ENCODE results near the gene PRG2.
"Not testable (repeated sequence)": the region's sequence is repeated elsewhere in the genome, so short reads cannot be mapped to it uniquely, and the experiment has no call there.

PRG2 gene

GRCh38 chr11:57418131-57418530 lies 27.7 kb upstream of the PRG2 start:
- no peak for DNase-seq

DNA sequence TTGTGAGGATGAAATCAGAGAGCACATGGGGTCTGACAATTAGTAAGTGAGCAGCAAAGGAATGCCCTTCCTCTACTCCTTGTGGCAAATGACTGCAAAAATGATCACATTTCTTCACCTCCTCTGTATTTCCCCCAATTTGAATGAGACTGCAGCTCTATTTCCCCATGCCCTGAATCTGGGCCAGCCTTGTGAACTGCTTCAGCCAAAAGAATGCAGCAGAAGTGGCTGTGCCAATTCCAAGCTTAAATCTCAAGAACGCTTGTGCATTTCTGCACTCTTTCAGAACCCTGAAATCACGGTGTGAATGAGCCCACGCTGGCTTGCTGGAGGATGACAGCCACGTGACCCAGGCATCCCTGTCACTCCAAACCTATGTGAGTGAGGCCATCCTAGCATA lies 26.6 kb upstream of the PRG2 start:
- no peak for DNase-seq

DNA sequence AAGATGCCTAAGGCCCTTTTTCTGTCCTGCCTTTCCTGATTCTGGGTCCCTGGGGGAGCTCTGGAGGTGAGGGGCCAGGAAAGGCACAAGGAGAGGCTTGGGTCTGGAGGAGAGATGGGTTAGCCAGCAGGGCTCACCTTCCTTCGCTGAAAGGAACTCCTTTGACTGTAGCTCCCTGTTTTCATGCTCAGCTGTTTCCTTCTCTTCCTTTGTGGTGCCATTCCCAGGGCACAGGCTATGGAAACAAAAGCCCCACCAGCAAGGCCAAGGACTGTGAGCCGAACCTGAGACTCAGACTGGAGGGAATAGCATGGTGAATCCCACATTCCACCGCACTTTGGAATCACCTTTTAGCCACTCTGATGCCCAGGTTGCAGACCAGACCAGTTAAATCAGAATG lies 26.0 kb upstream of the PRG2 start:
- DNase-seq = no peak

DNA sequence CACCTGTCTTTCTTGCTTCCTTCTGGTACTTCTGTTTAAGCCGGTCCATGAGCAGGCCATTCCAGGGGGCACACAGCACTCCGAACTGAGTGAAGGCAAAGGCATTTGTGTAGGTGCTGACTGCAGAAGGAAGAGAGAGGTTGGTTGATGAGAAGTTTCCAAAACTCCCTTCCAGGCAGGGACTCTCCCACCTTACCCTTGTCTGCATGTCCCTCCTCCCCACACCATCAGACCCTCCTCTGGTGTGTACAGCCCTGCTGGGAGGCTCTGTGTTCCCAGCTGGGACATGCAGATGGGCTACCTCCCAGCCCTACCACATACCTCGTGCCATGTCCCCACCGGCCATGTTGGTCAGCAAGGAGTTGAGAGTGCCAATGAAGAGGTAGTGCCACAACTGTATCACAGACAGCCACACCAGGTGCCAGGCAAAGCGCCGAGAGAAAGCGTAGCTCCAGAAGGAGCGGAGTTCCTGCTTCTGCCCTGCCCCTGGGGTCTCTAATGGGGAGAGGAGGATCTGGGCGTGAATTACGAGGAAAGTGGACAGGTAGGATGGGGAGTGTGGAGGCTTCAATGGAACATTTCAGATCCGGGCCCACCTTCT lies 24.3 kb upstream of the PRG2 start:
- no peak for DNase-seq

GRCh38 chr11:57413681-57414080 lies 23.2 kb upstream of the PRG2 start:
- no peak for DNase-seq

- DNase-seq = no peak
These were observed 19.8 kb upstream of the PRG2 start for GRCh38 chr11:57410287-57410686.

DNA sequence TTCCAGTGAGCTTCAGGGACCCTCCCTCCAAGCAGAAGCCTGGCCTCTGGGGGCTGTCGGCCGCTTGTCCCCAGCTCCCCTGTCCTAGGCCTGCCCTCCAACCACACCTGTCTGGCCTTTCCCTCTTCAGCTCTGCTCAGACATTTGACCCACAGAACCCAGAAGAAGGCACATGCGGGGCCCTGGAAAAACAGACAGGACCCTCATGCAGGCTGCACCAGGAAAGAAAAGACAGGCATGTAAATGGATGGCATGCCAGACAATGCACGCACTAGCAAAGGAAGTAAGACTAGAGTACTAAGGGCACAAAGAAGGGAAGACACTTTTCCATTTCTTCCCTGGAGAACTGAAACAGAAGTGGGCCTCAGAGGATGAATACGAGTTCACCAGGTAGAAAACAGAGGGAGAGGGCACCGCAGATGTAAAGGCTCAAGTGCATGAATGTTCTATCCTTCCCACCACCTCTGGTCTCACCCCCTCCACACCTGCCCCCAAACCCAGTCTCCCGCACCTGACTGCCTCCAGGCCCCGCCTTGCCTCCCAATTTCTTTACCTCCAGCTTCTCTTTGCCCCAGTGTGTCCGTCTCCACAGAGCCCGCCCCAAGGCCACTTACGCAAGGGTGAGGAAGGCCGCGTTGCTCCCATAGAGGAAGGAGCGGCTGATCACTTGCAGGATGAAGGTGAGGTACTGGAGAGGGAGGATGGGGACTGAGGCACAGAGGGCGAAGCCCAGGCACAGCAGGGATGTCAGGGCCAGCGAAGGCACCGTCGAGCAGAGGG lies 19.1 kb upstream of the PRG2 start:
- DNase-seq = no peak

GRCh38 chr11:57408771-57409170 lies 18.3 kb upstream of the PRG2 start:
- no peak for DNase-seq

GRCh38 chr11:57407941-57408475 lies 17.6 kb upstream of the PRG2 start:
- DNase-seq = no peak

DNA sequence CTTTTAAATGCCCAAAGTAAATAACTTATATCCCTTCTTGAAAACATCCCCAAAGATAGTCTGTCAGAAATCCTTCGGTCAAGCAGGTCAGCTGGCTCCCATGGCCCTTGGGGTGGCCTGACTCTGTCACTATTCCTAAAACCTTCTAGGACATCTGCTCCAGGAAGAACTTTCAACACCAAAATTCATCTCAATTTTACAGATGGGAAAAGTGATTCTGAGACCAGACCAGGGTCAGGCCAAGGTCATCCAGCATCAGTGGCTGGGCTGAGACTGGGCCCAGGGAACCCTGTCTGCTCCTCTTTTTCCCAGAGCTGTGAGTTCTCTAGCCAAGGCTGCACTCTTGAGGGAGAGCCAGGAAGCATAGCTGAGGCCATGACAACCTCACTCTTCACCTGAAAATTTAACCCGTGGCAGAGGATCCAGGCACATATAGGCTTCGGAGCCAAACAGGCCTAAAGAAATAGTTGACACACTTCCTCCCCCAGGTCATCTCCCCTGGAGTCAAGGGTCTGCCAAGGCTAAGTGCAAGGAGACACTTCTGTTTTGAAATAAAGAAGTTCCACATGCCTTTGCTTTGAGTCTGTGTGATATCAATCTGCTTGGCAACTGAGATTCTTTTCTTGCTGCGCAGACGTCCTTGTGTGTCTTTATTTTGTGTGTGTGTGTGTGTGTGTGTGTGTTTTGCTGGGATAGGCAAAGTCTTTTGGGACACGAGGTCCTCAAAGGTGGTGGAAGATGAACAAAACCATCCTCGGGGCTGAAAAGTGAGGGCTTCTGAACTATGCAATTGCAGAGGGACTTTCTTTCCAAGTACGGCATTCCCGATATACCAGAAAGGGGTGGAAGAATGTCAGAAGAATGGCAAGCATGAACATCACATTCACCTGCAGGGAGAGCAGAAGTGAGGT lies 16.8 kb upstream of the PRG2 start:
- no peak for DNase-seq

DNA sequence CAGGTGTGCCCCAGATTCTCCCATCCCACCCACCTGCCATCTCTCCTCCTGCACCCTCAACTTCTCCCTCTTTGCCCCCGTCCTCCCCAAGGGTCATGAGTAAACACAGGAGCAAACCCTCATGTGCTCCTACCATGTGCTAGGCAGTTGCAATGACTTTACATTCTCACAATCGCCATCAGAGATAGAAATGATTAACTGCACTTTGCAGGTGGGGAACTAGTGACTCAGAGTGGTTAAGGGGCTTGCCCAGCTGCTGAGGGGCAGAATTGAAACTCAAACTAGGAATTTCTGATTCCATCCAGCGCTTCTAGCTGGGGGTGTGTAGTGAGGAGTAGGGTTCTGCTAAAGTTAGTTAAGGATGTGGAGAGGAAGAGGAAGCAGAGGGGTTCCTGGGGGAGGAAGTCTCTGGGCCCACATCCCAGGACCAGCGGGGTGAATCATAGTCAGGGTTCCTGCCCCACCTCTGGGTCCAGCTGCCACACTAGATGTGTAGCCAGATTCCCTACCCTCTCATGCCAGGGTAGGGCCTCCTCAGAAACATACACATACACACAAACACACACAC lies 16.0 kb upstream of the PRG2 start:
- no peak for DNase-seq

DNA sequence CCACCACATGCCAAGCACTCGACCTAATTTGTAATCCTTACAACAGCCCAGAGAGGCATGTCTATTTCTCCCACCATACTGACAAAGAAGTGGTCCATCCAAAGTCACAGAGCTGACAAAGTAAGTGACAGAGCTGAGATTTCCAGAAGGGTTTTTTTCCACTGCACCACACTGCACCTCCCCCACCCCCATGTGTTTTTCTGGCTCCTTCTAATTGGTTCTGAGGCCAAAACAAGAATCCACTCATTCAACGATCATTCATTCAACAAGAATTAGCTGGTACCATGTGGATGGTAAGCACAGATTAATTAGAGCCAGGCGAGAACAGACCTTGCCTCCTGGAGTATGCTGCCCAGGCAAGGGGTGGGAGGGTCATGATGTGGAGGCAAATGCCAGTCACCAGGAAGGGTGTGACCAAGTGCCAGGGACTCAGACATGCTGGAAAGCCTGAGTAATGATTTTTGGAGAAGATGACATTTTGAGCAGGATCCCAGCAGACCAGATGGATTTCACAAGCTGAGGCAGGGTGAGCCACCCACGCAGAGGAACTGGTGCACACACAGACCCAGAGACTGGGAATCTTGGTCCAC lies 14.9 kb upstream of the PRG2 start:
- no peak for DNase-seq

DNA sequence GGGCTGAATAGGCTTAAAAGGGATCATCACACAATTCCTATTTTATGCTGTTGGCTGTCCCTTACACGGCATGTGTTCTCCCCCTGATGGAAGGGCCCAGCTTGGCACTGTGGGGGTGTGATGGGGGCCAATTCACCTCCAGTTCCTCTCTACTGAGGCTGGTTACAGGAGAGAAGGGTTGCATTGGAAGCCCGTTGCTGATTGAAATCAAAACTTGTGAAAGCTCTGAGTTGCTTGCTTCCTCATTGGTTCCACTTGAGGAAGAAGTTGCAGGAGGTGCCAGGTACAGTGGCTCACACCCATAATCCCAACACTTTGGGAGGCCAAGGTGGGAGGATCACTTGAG lies 13.3 kb upstream of the PRG2 start:
- DNase-seq = no peak

GRCh38 chr11:57403003-57403801 lies 12.8 kb upstream of the PRG2 start:
- not testable (repeated sequence) for DNase-seq

- no peak for DNase-seq
These were observed 11.9 kb upstream of the PRG2 start for GRCh38 chr11:57402188-57403002.

GRCh38 chr11:57399972-57400578 lies 9.6 kb upstream of the PRG2 start:
- DNase-seq = no peak

DNA sequence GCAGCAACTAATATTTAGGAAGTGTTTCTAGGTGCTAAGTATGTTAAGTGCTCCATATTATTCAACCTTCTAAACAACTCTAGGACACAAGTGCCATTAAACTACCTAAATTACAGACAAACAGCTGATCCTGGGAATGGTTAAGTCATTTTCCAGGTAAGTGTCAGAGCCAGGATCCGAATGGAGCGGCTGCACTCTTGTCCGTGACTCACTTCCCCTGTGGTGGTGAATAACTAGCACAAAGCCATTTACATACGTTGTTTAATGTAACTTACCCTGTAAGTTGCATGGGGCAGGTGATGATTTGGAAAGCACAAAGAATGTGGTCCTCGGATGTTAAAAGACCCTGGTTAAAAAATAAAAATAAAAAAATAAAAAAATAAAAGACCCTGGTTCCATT lies 8.8 kb upstream of the PRG2 start:
- no peak for DNase-seq

DNA sequence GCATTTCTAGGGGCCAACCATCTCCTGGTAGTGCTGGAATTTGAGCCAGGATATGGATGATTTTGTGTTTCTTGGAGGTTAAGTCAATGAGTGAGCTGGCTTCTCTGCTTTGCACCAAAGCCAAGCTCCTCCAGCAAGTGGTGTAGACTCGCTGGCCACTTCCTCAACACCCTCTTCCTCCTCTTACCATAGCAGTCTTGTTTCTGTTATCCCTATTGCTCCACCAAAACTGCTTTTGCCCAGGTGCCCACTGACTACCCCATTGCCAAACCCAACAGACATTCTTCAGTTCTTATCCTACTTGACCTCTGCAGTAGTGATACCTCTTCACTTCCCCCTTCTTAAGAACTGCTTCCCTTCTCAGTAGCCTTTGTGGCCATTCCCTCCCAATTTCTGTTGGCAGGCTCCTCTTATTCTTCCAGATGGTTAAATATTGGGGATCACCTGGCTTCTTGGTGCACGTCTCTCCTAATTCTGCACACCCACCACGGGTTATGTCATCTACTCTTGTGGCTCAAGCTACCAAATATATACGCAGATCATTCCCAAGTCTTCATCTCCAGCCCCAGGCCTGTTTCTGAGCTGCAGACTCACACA lies 7.0 kb upstream of the PRG2 start:
- no peak for DNase-seq

- DNase-seq = no peak
These were observed 6.3 kb upstream of the PRG2 start for GRCh38 chr11:57396744-57397143.

Data from NCI-H1930 (cell line).